ENCODE data around the gene ARHGAP15.

ARHGAP15 gene

GRCh38 chr2:143689541-143689940, 560.3 kb downstream of the ARHGAP15 start:
- Mint-ChIP-seq H3K4me3 (no peak overlapping the region), H3K27me3 (no peaks in the 10 kb centered on the region), H3K27ac (no peak overlapping the region), H3K36me3 (ENCODE audit: low read depth) (peaks cover 26% of the 10 kb centered on the region), H3K4me1 (ENCODE audit: low read depth) (peaks cover 74% of the 10 kb centered on the region), H3K9me3 (no peaks in the 10 kb centered on the region)
- DNase-seq, result no peak

- Mint-ChIP-seq H3K4me1 (ENCODE audit: low read depth) (peaks cover 72% of the 10 kb centered on the region), H3K36me3 (ENCODE audit: low read depth) (peaks cover 27% of the 10 kb centered on the region), H3K9me3 (no peaks in the 10 kb centered on the region), H3K27ac (peak overlapping the region; percentile 50), H3K4me3 (no peak overlapping the region), H3K27me3 (no peaks in the 10 kb centered on the region)
- DNase-seq, result no peak
Measured at GRCh38 chr2:143690235-143690634, 561.0 kb downstream of the ARHGAP15 start.

GRCh38 chr2:143691121-143691520, 561.9 kb downstream of the ARHGAP15 start:
- H3K27ac Mint-ChIP-seq, result peak overlapping the region; percentile 50
- no peaks in the 10 kb centered on the region for H3K9me3 Mint-ChIP-seq
- H3K36me3 Mint-ChIP-seq (ENCODE audit: low read depth), result peaks cover 29% of the 10 kb centered on the region
- DNase-seq, result no peak
- H3K27me3 Mint-ChIP-seq, result no peaks in the 10 kb centered on the region
- H3K4me1 Mint-ChIP-seq (ENCODE audit: low read depth), result peaks cover 75% of the 10 kb centered on the region
- H3K4me3 Mint-ChIP-seq, result no peak overlapping the region

GRCh38 chr2:143692162-143692561, 562.9 kb downstream of the ARHGAP15 start:
- no peak overlapping the region for H3K27ac Mint-ChIP-seq

GRCh38 chr2:143692967-143693366, 563.7 kb downstream of the ARHGAP15 start:
- Mint-ChIP-seq H3K36me3 (ENCODE audit: low read depth) (peaks cover 34% of the 10 kb centered on the region), H3K4me3 (no peak overlapping the region), H3K27ac (no peak overlapping the region), H3K4me1 (ENCODE audit: low read depth) (peaks cover 77% of the 10 kb centered on the region), H3K27me3 (no peaks in the 10 kb centered on the region), H3K9me3 (no peaks in the 10 kb centered on the region)
- no peak for DNase-seq

More at GRCh38 chr2:143692162-143692561, 562.9 kb downstream of the ARHGAP15 start:
- Mint-ChIP-seq H3K4me1 (ENCODE audit: low read depth) (peaks cover 75% of the 10 kb centered on the region), H3K36me3 (ENCODE audit: low read depth) (peaks cover 34% of the 10 kb centered on the region), H3K27me3 (no peaks in the 10 kb centered on the region), H3K4me3 (no peak overlapping the region), H3K9me3 (no peaks in the 10 kb centered on the region)
- DNase-seq, result no peak

GRCh38 chr2:143694335-143694734, 565.1 kb downstream of the ARHGAP15 start:
- H3K4me1 Mint-ChIP-seq (ENCODE audit: low read depth), result peaks cover 76% of the 10 kb centered on the region
- H3K27ac Mint-ChIP-seq, result no peak overlapping the region
- no peaks in the 10 kb centered on the region for H3K27me3 Mint-ChIP-seq
- H3K4me3 Mint-ChIP-seq, result no peak overlapping the region
- peaks cover 30% of the 10 kb centered on the region for H3K36me3 Mint-ChIP-seq (ENCODE audit: low read depth)
- no peaks in the 10 kb centered on the region for H3K9me3 Mint-ChIP-seq
- DNase-seq, result no peak

GRCh38 chr2:143696651-143697050, 567.4 kb downstream of the ARHGAP15 start:
- Mint-ChIP-seq H3K4me1 (ENCODE audit: low read depth) (peaks cover 75% of the 10 kb centered on the region), H3K4me3 (no peak overlapping the region), H3K36me3 (ENCODE audit: low read depth) (peaks cover 38% of the 10 kb centered on the region), H3K27ac (no peak overlapping the region), H3K27me3 (no peaks in the 10 kb centered on the region), H3K9me3 (no peaks in the 10 kb centered on the region)
- no peak for DNase-seq

GRCh38 chr2:143697744-143698143, 568.5 kb downstream of the ARHGAP15 start:
- Mint-ChIP-seq H3K4me1 (ENCODE audit: low read depth) (peaks cover 67% of the 10 kb centered on the region), H3K36me3 (ENCODE audit: low read depth) (peaks cover 42% of the 10 kb centered on the region), H3K27me3 (no peaks in the 10 kb centered on the region), H3K9me3 (peaks cover 2% of the 10 kb centered on the region), H3K4me3 (no peak overlapping the region), H3K27ac (peak overlapping the region; percentile 96)
- no peak for DNase-seq

GRCh38 chr2:143698352-143698751, 569.1 kb downstream of the ARHGAP15 start:
- H3K27me3 Mint-ChIP-seq, result no peaks in the 10 kb centered on the region
- H3K27ac Mint-ChIP-seq, result peak overlapping the region; percentile 96
- H3K9me3 Mint-ChIP-seq, result peaks cover 5% of the 10 kb centered on the region
- no peak for DNase-seq
- peaks cover 44% of the 10 kb centered on the region for H3K36me3 Mint-ChIP-seq (ENCODE audit: low read depth)
- no peak overlapping the region for H3K4me3 Mint-ChIP-seq
- H3K4me1 Mint-ChIP-seq (ENCODE audit: low read depth), result peaks cover 71% of the 10 kb centered on the region

- Mint-ChIP-seq H3K4me3 (no peak overlapping the region), H3K27ac (peak overlapping the region; percentile 96), H3K4me1 (ENCODE audit: low read depth) (peaks cover 76% of the 10 kb centered on the region), H3K36me3 (ENCODE audit: low read depth) (peaks cover 47% of the 10 kb centered on the region), H3K27me3 (no peaks in the 10 kb centered on the region), H3K9me3 (peaks cover 6% of the 10 kb centered on the region)
- DNase-seq, result no peak
Measured at GRCh38 chr2:143698888-143699570, 569.8 kb downstream of the ARHGAP15 start.

GRCh38 chr2:143700865-143701264, 571.6 kb downstream of the ARHGAP15 start:
- H3K9me3 Mint-ChIP-seq, result peaks cover 6% of the 10 kb centered on the region

GRCh38 chr2:143701785-143702184, 572.6 kb downstream of the ARHGAP15 start:
- H3K4me1 Mint-ChIP-seq (ENCODE audit: low read depth), result peaks cover 73% of the 10 kb centered on the region
- H3K27ac Mint-ChIP-seq, result no peak overlapping the region
- peaks cover 67% of the 10 kb centered on the region for H3K36me3 Mint-ChIP-seq (ENCODE audit: low read depth)
- no peak for DNase-seq
- peaks cover 6% of the 10 kb centered on the region for H3K9me3 Mint-ChIP-seq
- no peak overlapping the region for H3K4me3 Mint-ChIP-seq
- no peaks in the 10 kb centered on the region for H3K27me3 Mint-ChIP-seq

More at GRCh38 chr2:143700865-143701264, 571.6 kb downstream of the ARHGAP15 start:
- Mint-ChIP-seq H3K27me3 (no peaks in the 10 kb centered on the region), H3K27ac (no peak overlapping the region), H3K4me3 (no peak overlapping the region), H3K4me1 (ENCODE audit: low read depth) (peaks cover 80% of the 10 kb centered on the region), H3K36me3 (ENCODE audit: low read depth) (peaks cover 60% of the 10 kb centered on the region)
- DNase-seq, result no peak

- peak overlapping the region; percentile 87 for H3K27ac Mint-ChIP-seq
Measured at GRCh38 chr2:143702931-143703330, 573.7 kb downstream of the ARHGAP15 start.

GRCh38 chr2:143704451-143705106, 575.4 kb downstream of the ARHGAP15 start:
- Mint-ChIP-seq H3K27me3 (no peaks in the 10 kb centered on the region), H3K4me1 (ENCODE audit: low read depth) (peaks cover 50% of the 10 kb centered on the region), H3K27ac (peak overlapping the region; percentile 87), H3K36me3 (ENCODE audit: low read depth) (peaks cover 88% of the 10 kb centered on the region), H3K9me3 (peaks cover 14% of the 10 kb centered on the region), H3K4me3 (no peak overlapping the region)
- DNase-seq, result no peak

More at GRCh38 chr2:143702931-143703330, 573.7 kb downstream of the ARHGAP15 start:
- Mint-ChIP-seq H3K9me3 (peaks cover 11% of the 10 kb centered on the region), H3K36me3 (ENCODE audit: low read depth) (peaks cover 75% of the 10 kb centered on the region), H3K4me1 (ENCODE audit: low read depth) (peaks cover 64% of the 10 kb centered on the region), H3K27me3 (no peaks in the 10 kb centered on the region), H3K4me3 (no peak overlapping the region)
- no peak for DNase-seq

- Mint-ChIP-seq H3K36me3 (ENCODE audit: low read depth) (peaks cover 88% of the 10 kb centered on the region), H3K9me3 (peaks cover 18% of the 10 kb centered on the region), H3K4me3 (no peak overlapping the region), H3K27ac (peak overlapping the region; percentile 55), H3K27me3 (no peaks in the 10 kb centered on the region), H3K4me1 (ENCODE audit: low read depth) (peaks cover 46% of the 10 kb centered on the region)
- DNase-seq, result no peak
Measured at GRCh38 chr2:143705108-143705707, 576.0 kb downstream of the ARHGAP15 start.
